Hepatocyte (in vitro differentiated cells): ENCODE data around the gene ZDHHC11B.

Source experiments
- CTCF ChIP-seq: fragments of 200-600 bp; sonication (generic); IDR thresholded peaks from 2 replicates; pipeline ENCODE4 v1.5.1; 2016; ENCODE audit warnings: antibody characterized with exemption, mild to moderate bottlenecking; ENCODE audit not compliant: poor library complexity
- EZH2 ChIP-seq: fragments of 200-600 bp; sonication (generic); IDR thresholded peaks from 2 replicates; pipeline ENCODE4 v1.6.1; 2016; ENCODE audit warnings: antibody characterized with exemption, mild to moderate bottlenecking, borderline replicate concordance
- EZH2phosphoT487 ChIP-seq: fragments of 200-600 bp; sonication (generic); IDR thresholded peaks from one replicate; pipeline ENCODE4 v1.6.1; 2018; ENCODE audit warnings: antibody characterized with exemption, mild to moderate bottlenecking, low read depth, moderate library complexity; ENCODE audit not compliant: unreplicated experiment, severe bottlenecking

- TF ChIP-seq EZH2: no peak
- TF ChIP-seq CTCF: no peak
- no peak for TF ChIP-seq EZH2phosphoT487
Measured at GRCh38 chr5:717143-717542, 67.4 kb downstream of the ZDHHC11B start.
